IPS-15b (cell line): Measurements from ENCODE around the gene RASSF4.

Experiments
- H3K27me3 ChIP-seq: one replicate; pipeline ENCODE4 v1.6.1; 2013; ENCODE audit warnings: low read length; ENCODE audit not compliant: control insufficient read depth, insufficient read depth
- H3K36me3 ChIP-seq: one replicate; pipeline ENCODE4 v1.6.1; 2013; ENCODE audit warnings: low read length; ENCODE audit not compliant: control insufficient read depth, insufficient read depth
- H3K4me1 ChIP-seq: one replicate; pipeline ENCODE4 v1.6.1; 2013; ENCODE audit warnings: mild to moderate bottlenecking, low read length; ENCODE audit not compliant: control insufficient read depth, insufficient read depth
- H3K4me3 ChIP-seq: one replicate; pipeline ENCODE4 v1.5.1; 2013; ENCODE audit warnings: low read depth, low read length
- H3K9ac ChIP-seq: one replicate; pipeline ENCODE4 v1.6.1; 2013; ENCODE audit warnings: low read depth, mild to moderate bottlenecking, low read length
- H3K9me3 ChIP-seq: one replicate; pipeline ENCODE4 v1.6.1; 2013; ENCODE audit warnings: mild to moderate bottlenecking, low read length; ENCODE audit not compliant: control insufficient read depth, insufficient read depth

The RASSF4 gene

DNA sequence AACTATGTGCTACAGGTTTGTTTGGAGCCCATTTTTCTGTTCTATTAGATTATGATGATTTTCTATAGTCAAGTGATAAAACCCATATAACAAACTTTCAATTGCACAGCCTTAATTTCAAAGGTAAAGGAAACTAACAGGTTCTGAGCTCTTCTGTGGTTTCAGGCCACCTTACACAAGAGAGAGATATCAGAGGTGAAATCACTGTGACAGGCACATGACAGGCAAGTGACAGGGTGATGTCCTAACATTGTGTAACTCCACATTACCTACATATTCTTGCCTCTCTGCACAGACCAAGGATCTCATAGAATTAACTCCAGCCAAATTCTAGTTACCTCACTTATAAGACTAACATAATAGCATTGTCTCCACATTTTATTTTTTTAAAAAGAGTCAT, 76.1 kb downstream of the RASSF4 start:
- Histone ChIP-seq H3K4me1 (no peaks in the 10 kb centered on the region), H3K9me3 (no peaks in the 10 kb centered on the region), H3K36me3 (no peaks in the 10 kb centered on the region), H3K4me3 (no peak overlapping the region), H3K9ac (no peak overlapping the region), H3K27me3 (no peaks in the 10 kb centered on the region)

DNA sequence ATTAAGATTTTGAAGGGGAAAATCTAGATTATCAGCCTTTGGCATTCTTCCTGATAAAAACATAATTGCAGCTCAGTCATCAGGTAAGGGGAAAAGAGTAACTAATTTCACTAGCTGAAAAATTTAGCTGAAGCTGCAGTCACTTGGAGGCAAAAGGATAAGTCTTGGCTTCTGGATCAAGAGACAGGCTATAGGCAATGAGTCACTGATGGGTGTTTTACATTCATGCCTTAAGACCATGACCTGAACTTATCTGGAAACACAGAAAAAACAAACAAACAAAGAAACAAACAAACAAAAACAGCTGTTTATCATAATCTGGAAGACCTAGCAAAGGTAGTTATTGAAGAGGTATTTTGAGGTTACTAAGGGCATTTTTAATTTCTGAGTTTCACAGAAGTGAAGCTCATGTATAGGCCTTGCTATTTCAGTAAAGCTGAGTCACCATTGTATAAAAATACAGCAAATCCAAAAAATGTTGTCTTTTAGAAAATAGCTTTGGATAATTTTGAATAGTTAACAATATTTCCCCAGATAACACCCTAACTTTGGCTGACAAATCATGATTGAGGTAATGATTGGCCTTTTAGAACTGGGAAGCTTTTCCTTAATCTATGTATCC, 81.4 kb downstream of the RASSF4 start:
- Histone ChIP-seq H3K4me1 (peaks cover 9% of the 10 kb centered on the region), H3K27me3 (no peaks in the 10 kb centered on the region), H3K4me3 (no peak overlapping the region), H3K9me3 (no peaks in the 10 kb centered on the region), H3K9ac (no peak overlapping the region), H3K36me3 (no peaks in the 10 kb centered on the region)

DNA sequence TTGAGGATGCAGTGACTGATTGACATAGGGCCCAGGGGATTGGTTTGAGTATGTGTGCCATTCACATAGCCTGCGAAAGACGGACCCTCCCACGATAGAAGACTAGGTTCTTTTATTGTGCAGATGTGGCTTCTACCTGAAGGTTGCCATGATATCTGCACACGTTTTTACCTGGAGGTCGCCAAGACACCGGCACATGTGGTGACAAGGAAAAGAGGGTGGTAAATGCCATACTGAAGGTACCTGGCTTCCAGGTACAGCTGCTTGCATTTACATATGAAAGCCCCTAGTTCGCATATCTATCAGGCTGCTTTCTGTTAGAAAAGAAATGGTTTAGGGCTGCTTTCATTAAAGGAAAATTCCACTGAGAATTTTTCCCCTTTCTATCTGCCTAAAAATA, 84.7 kb downstream of the RASSF4 start:
- peaks cover 9% of the 10 kb centered on the region for H3K4me1 ChIP-seq
- H3K9ac ChIP-seq: no peak overlapping the region
- peak overlapping the region; percentile 42 for H3K4me3 ChIP-seq
- no peaks in the 10 kb centered on the region for H3K27me3 ChIP-seq
- no peaks in the 10 kb centered on the region for H3K9me3 ChIP-seq
- no peaks in the 10 kb centered on the region for H3K36me3 ChIP-seq
